IPS DF 4.7 (cell line): ENCODE results near the gene CCR5.
"Not testable (repeated sequence)": the region's sequence is repeated elsewhere in the genome, so short reads cannot be mapped to it uniquely, and the experiment has no call there.

Experiments used
- DNase-seq: peaks from one replicate; pipeline ENCODE4 v3.0.0-alpha.2; 2013; ENCODE audit warnings: low spot score; ENCODE audit errors: extremely low read depth

The CCR5 gene

GRCh38 chr3:46370839-46371518 is at the start of gene CCR5:
TSS of gene CCR5 (plus strand) at chr3:46370946. CDS start at chr3:46372903, 1,957 bp downstream.
- DNase-seq, result no peak

- no peak for DNase-seq
Measured at GRCh38 chr3:46321461-46322104, 49.2 kb upstream of the CCR5 start.

GRCh38 chr3:46324036-46324435 is 46.7 kb upstream of the CCR5 start:
- no peak for DNase-seq

GRCh38 chr3:46325645-46326300 is 45.0 kb upstream of the CCR5 start:
- DNase-seq, result no peak

GRCh38 chr3:46330676-46331075 is 40.1 kb upstream of the CCR5 start:
- not testable (repeated sequence) for DNase-seq

- DNase-seq, result no peak
Measured at GRCh38 chr3:46334741-46335478, 35.8 kb upstream of the CCR5 start.

- DNase-seq, result no peak
Measured at GRCh38 chr3:46335541-46335940, 35.2 kb upstream of the CCR5 start.

- no peak for DNase-seq
Measured at GRCh38 chr3:46337911-46338310, 32.8 kb upstream of the CCR5 start.

- no peak for DNase-seq
Measured at GRCh38 chr3:46338840-46339239, 31.9 kb upstream of the CCR5 start.

GRCh38 chr3:46344476-46344875 is 26.3 kb upstream of the CCR5 start:
- DNase-seq, result no peak

GRCh38 chr3:46348823-46349482 is 21.8 kb upstream of the CCR5 start:
- no peak for DNase-seq

GRCh38 chr3:46349484-46350261 is 21.1 kb upstream of the CCR5 start:
- DNase-seq, result no peak

- no peak for DNase-seq
Measured at GRCh38 chr3:46350262-46350565, 20.5 kb upstream of the CCR5 start.

GRCh38 chr3:46351646-46352045 is 19.1 kb upstream of the CCR5 start:
- no peak for DNase-seq

GRCh38 chr3:46353090-46353489 is 17.7 kb upstream of the CCR5 start:
- no peak for DNase-seq

GRCh38 chr3:46353647-46354410 is 16.9 kb upstream of the CCR5 start, which contains the start of gene CCR2:
TSS of gene CCR2 (plus strand) at chr3:46354111. CDS start at chr3:46357528, 3,417 bp downstream.
- no peak for DNase-seq

GRCh38 chr3:46354478-46354877 is 16.3 kb upstream of the CCR5 start:
- DNase-seq, result no peak

- DNase-seq, result no peak
Measured at GRCh38 chr3:46354984-46355383, 15.8 kb upstream of the CCR5 start.

- DNase-seq, result no peak
Measured at GRCh38 chr3:46356276-46356675, 14.5 kb upstream of the CCR5 start.

- DNase-seq, result no peak
Measured at GRCh38 chr3:46356909-46357308, 13.8 kb upstream of the CCR5 start.
